Stimulated activated CD4-positive, alpha-beta T cell treated with anti-CD3 and anti-CD28 coated beads, TNF-alpha, amount 100 ng/mL, for 24 hours (primary cell): ENCODE results near the gene NDUFS5.
"Not testable (repeated sequence)": the region's sequence is repeated elsewhere in the genome, so short reads cannot be mapped to it uniquely, and the experiment has no call there.

Source experiments
- DNase-seq, 3 experiments: peaks; one replicate each; pipeline ENCODE4 v3.0.0-alpha.2; 2020; ENCODE audit warnings: low read depth in 3 of 3

Gene NDUFS5

GRCh38 chr1:39063775-39064174 lies 37.6 kb downstream of the NDUFS5 start:
- no peak for DNase-seq

GRCh38 chr1:39065542-39065941 lies 39.4 kb downstream of the NDUFS5 start:
- DNase-seq = no peak

GRCh38 chr1:39068227-39068626 lies 42.1 kb downstream of the NDUFS5 start:
- DNase-seq = not testable (repeated sequence)

- not testable (repeated sequence) for DNase-seq
Measured at GRCh38 chr1:39071557-39071956, 45.4 kb downstream of the NDUFS5 start.

GRCh38 chr1:39076127-39076798 lies 50.1 kb downstream of the NDUFS5 start:
- no peak for DNase-seq

GRCh38 chr1:39076799-39077148 lies 50.6 kb downstream of the NDUFS5 start:
- DNase-seq = no peak

GRCh38 chr1:39080269-39080826 lies 54.2 kb downstream of the NDUFS5 start:
- no peak for DNase-seq

- DNase-seq = no peak
Measured at GRCh38 chr1:39080831-39081270, 54.7 kb downstream of the NDUFS5 start.

GRCh38 chr1:39081271-39082009 lies 55.3 kb downstream of the NDUFS5 start:
- no peak for DNase-seq

- no peak for DNase-seq
Measured at GRCh38 chr1:39082010-39082799, 56.1 kb downstream of the NDUFS5 start.

- DNase-seq = no peak
Measured at GRCh38 chr1:39082811-39083576, 56.8 kb downstream of the NDUFS5 start.

- no peak for DNase-seq
Measured at GRCh38 chr1:39084191-39084590, 58.0 kb downstream of the NDUFS5 start.
